Right hindlimb (tissue), 1 donor: ENCODE data around the gene IMPDH1.

Experiments used
- DNase-seq: peaks from one replicate; pipeline ENCODE4 v3.0.0-alpha.2; 2018

IMPDH1 gene

DNA sequence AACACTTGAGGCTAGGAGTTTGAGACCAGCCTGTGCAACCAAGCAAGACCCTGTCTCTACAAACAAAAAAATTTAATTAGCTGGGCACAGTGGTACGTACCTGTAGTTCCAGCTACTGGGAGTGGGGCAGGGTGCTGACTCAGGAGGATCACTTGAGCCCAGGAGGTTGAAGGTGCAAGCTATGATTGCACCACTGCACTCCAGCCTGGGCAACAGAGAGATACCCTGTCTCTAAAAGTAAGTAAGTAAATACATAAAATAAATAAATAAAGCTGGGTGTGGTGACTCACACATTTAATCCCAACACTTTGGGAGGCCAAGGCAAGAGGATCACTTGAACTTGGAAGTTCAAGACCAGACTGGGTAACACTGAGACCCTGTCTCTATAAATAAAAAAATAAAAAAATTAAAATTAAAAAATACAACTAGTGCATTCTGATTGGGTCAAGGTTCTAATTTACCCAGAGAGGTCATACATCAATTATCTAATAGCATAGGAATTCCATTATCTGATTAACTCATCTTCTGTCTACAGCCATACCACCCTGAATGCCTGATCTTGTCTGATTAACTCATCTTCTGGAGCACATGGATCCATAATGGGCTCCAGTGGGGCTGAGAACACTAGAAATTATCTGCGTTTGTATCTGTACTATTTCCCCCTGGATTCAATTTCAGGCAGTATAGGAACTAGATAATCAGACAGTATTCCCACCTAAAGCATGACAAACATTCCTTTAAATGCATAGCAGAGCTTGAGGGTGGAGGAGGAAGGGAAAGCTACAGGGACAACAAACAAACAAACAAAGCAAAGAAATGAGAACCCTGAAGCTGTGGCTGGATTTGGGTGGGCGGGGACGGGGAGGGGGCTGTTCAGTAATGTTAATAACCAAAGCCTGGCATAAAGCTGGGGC lies 24.9 kb upstream of the IMPDH1 start:
- no peak for DNase-seq

DNA sequence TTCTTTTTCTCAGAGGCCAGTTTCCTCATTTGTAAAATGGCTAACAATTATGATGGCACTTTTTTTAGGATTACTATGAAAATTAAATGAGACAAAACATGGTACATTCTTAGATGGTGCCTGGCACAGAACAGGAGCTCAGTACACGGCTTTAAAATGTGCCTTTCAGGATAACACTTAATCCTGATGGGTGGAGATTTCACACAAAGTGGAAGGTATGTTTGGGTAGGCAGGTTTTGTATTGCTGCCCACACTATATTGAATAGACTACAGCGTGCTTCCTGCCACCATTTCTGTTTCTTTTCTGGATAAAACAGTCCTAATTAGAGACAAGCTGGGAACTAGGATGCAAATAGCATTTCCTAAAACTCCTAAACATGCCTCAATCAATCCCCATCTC lies 22.0 kb upstream of the IMPDH1 start:
- no peak for DNase-seq

DNA sequence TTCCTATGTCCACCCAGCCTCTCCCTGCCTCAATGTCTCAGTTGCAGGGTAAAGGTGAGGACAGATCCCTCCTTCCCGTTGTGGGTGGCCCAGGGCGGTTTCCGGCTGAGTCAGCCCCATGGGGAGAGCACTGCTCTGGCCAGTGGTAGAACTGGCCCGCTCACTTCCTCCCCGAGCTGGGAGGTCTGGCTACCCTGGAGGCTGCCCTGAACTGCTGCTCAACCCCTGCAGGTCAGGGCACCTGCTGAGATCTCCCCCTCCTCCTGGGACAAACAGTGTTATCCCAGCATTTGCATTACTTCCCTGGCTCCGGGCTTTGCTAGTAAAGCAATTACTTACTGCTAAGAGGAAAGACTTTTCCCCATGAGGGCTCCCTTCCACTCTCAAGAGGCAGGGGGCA lies 21.4 kb upstream of the IMPDH1 start:
- no peak for DNase-seq

DNA sequence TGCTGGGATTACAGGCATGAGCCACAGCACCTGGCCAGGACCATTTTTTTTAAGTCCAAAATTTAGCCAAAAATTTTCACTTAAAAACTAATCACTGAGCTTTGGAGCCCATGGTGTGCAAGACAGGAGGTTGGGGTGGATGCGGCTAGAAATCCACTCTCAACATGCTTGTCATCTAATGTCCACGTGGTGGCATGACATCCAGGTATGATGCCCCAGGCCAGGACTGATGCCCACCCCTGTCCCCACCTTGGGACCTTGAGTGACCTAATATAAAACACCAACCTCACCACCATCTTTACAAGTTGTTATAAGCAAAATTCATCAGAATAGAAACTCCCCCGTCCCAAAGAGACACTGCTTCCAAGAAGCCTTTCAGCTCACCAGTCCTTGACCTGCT lies 20.4 kb upstream of the IMPDH1 start:
- no peak for DNase-seq

DNA sequence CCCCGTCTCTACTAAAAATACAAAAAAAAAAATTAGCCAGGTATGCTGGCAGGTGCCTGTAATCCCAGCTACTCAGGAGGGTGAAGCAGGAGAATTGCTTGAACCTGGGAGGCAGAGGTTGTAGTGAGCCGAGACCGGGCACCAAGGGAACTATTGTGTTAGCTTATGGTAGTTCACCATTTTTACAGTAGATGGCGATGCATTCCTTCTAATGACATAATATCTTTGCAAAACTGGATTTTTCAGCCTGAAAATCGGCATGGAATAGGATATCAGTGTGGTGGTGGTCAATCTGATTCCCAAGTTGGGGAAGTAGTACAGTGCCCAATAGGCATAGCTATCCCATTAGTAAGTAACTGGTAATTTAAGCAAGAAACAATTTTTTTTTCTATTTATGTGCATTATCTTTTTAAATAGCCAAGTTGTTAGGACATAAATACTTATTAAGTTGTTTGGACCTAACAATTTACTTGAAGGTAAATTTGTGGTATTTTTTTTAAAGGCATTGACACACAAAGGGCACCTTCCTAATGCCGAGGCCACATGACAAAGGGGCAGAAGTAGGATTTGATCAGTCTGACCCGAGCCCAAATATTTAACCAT lies 17.6 kb upstream of the IMPDH1 start:
- DNase-seq: no peak

DNA sequence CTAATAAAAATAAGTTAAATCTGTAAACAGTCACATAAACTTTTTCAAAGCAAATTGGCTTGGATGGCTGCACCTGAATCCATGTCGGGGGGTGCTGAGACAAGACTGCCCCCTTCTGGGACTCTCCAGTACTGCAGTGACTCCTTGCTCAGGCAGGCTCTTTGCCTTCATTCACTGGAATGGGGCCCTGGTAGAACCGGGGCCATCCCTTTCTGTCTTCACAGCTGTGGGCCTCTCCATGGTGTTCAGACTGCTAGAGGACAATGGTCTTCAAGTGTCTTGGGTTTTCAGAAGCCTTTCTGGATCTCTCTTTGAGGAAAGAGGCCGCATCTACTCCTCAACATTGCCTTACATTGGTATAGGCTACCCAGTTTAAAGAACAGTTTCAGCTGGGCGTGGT lies 16.1 kb upstream of the IMPDH1 start:
- DNase-seq: no peak

DNA sequence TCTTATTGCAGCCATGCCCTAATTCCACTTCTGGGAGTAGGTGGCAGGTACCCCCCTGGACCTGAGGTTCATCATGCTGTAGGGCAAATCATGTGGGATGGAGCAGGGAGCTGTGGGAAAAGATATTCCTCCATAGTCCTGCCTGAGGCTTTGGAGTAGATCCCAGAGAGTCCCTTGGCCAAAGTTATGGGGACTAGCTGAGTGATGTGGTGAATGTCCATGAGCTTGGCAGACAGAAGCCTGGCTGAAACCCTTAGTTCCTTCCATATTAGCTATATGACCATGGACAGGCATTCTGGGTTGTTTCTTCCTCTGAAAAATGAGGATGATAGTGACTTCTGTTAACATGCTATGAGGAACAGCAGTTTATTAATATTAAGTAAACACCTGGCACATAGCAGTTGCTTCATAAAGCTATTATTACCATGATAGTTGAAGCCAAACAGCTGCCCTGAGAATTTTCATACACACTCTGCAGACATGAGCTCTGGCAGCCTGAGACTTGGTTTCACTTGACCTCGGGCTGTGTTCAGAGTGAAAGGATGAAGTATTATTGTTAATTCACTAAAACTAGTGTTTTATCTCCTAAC lies 15.0 kb upstream of the IMPDH1 start:
- DNase-seq: no peak

DNA sequence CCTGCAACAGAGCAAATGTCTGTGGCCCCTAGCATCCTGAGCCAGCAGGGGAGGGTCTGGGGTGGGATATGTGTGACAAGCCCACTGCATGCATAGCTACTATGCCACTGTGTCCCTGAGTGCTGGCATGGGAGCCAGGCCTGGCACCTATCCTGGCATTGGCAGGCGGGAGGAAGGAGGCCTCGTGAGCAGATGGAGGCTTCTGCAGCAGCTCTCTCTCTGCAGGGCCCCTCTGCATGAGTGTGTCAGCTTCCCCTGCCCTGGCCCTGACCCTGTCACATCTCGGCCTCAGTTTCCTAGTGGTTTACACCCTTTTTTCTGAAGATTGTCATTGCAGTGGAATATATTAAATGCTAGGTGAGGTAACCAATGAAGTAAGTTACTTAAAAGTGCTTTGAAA lies 13.1 kb upstream of the IMPDH1 start:
- DNase-seq: no peak

DNA sequence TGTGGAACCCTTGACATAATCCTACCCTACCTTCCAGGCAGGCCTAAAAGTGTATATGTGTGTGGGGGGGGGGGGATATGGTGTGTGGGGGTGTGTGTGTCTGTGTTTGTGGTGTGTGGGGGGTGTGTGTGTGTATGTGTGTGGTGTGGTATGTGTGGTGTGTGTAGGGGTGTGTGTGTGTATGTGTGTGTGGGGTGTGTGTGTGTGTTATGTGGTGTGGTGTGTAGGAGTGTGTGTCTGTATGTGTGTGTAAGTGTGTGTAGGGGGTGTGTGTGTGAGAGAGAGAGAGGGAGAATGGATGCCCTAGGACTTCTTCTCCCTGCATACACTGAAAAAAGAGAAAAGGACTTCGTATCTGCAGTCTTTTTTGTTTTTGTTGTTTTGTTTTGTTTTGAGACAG lies 12.3 kb upstream of the IMPDH1 start:
- no peak for DNase-seq

DNA sequence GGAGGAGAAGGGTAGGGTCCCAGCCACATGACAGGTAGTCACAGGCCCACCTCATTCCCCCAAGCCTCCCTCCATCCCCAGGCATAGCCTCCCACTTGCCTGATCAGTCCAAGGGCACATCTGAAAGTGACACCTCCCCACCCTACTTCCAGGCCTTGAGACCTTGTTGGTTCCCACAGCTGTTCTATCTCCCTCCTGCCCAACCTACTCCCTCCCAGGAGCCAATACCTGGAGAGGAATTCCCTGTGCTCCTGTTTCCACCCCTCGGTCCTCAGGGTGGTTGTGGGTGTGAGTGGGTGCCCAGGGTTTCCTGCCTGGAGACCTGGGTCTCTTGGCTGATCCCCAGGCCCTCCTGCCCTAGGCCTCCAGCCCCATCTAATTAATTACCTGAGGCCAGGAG lies 11.6 kb upstream of the IMPDH1 start:
- no peak for DNase-seq

DNA sequence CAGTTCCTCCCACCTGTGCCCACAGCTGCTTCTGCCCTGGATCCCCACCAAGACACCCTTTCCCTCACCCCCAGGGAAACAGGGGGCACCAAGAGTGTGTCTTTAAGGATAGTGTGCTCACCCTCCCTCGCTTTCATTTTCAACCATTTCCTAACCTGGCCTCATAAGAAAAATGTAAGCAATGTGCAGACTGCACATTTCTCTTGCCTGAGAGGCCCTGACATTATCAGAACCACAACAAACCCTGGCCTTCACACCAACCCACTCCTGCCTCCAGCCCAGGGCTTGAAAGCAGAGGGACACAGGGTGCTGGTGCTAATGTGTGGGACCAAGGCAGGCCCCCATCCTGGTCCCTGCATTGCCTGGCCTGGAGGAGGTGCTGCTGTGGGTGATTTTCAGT lies 11.0 kb upstream of the IMPDH1 start:
- no peak for DNase-seq

DNA sequence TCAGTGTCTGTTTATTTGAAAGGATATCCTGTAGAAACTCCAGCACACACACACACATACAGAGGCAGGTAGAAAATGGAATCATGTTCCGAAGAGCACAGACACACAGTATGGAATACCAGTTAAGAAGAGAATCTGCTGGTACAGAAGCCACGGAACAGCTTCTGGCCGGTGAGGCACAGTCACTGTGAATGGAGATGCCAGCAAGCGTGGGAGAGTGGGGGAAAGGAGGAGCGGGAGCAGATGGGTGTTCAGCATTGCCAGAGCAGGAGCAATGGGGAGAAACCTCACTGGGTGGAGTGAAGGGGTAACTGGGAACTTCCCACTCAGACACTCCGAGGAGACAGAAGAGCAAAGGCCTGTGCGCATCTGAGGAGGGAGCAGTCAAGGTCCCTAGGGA lies 9.5 kb upstream of the IMPDH1 start:
- DNase-seq: no peak

DNA sequence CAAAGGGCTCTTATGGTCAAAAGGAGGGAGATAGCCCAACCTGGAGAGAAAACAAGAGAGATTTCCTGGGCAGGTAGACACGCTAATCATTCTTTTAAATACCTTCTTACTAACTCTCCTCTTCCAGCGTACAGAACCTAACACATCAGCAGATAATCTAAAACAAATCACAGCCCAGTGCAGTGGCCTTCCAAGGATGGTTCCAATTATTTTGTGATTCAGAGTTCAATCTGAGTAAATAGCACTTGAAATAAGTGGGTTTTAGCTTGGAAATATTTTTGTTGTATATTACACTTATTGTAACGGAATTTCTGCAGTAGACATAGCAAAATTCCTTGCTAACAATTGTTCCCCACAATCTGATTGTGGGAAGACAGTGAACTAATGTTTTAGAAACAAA lies 7.3 kb upstream of the IMPDH1 start:
- DNase-seq: no peak

DNA sequence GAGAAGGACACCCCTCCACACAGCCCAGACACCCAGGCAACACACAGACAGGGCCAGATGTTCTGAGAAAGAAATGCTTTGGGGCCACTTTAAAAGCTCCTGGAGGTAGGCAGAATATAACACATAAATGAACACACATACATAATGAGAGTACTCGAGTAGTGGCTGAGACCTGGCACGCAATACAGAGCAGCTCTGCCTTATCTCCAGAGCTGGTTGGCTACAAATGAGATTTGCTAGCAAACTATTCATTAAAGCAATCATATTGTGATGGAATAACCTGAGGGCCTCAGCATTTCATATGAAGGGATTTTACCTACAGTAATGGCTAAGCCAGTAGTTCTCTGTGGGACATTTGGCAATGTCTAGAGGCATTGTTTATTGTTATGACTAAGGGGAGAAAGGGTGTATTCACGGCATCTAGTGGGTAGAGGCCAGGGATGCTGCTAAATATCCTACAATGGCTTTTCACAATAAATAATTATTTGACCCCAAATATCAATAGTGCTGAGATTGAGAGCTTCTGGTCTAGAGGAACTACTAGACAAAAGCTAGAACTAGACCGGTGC lies 5.5 kb upstream of the IMPDH1 start:
- no peak for DNase-seq

DNA sequence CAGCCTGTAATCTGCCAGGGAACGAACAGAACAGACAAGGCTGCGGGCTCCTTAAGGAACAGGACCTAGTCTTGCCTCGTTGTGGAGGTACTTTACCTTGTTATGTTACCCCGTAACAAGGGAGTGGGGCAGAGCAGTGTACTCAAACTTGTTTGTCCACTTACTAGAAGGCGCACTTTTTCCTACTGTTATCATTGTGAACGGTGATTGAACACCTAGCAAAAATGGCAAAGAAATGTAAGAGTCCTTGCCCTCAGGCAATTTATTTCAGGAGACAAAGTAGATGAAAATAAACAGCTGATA lies 620 bp upstream of the IMPDH1 start:
- no peak for DNase-seq

DNA sequence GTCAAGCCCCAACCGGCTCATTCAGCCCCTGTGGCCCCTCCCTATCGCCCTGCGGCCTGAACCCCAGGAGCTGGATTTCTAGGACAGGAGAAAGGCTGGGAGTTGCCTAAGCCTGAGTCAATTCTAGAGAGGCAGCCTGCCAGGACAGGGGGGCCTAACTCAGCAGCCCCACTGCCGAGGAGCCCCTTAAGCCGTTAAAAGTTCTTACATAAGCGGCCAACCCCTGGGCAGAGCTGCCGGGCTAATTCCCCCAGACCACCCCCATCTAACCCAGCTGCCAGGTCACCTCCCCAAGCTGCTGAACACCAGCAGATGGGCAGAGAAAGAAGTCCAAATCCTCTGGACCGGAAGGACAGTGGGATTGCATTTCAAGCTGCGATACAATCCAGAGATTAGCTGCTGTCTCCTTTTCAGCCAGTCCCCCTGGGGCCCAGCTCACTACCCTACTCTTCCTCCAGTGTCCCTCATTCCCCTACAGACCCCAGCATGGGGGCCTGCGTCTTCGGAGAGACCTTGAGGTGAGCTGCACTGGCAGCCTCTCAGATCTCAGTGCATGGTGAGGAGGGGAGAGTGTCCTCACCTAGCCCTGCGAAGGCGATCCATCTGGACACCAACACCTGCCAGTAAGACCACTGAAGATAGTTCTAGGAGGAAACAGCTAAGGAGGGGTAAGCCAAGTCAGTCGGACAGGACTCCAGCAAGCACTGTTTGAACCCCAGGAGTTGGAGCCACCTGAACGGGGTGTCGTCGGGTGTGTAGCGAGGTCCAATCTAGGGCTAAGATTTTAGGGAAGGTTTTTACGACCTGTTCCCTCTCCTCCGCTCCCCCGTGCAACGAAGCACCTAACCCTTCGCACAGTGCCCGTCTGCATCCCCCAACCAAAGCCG lies 830 bp downstream of the IMPDH1 start:
- DNase-seq: no peak

DNA sequence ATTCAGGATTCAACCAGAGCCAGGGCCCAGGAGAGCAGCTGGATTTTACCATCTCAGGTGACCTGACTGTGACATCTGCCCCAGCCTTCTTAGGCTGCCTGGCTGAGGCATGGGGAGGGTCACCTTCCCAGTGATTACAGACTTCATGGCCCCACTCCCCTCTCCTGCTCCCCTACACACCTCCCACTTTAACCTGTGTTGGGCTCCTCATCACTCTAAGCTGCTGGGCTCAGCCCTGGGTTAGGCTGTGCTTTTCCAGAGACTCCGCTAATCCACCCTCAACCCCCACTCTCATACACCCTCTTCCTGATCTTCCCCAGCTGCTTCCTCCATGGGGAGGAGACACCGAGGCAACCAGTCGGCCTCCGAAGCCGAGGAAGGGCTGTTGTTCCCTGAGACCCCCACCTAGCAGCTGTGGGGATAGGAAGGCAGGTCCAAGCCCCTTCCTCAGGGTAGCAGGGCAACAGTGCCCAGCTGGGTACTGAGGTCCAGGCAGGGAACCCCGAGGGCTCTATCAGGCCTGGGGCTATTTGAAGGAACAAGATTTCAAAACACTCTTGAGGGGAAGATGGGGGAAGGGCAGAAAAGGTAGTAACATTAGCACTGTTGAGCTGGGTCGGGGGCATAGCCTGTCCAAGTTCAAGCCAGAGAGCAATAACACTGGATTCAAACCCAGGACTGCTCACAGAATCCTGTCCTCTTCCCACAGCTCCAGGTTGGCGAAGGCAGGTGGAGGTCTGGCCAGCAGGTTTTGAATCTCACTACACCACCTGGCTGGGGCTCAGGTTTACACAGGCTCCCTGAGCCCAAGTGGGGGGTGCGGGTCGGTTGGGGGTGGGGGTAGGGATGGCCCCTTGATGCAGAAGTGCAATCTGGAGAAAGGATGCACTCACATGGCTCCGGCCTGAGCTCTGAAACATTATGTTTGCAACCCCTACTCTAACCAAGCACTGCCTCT lies 1.8 kb downstream of the IMPDH1 start:
- DNase-seq: no peak

DNA sequence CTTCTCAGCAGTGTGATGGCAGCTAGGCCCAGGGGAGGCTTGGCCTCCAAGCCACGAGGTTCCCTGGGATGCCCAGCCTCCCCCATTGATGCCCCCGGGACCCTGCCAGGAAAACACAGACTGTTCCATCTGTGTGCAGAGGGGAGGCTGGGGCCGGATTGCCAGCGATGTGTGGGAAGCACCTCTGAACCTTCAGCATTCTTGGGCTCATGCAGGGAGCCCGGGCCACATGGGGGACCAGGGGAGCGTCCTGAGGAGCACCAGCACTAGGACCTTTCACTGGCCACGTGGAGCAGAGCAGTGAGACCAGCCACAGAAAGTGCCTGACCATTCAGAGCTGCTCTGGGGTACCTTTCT lies 2.6 kb downstream of the IMPDH1 start:
- DNase-seq: no peak

DNA sequence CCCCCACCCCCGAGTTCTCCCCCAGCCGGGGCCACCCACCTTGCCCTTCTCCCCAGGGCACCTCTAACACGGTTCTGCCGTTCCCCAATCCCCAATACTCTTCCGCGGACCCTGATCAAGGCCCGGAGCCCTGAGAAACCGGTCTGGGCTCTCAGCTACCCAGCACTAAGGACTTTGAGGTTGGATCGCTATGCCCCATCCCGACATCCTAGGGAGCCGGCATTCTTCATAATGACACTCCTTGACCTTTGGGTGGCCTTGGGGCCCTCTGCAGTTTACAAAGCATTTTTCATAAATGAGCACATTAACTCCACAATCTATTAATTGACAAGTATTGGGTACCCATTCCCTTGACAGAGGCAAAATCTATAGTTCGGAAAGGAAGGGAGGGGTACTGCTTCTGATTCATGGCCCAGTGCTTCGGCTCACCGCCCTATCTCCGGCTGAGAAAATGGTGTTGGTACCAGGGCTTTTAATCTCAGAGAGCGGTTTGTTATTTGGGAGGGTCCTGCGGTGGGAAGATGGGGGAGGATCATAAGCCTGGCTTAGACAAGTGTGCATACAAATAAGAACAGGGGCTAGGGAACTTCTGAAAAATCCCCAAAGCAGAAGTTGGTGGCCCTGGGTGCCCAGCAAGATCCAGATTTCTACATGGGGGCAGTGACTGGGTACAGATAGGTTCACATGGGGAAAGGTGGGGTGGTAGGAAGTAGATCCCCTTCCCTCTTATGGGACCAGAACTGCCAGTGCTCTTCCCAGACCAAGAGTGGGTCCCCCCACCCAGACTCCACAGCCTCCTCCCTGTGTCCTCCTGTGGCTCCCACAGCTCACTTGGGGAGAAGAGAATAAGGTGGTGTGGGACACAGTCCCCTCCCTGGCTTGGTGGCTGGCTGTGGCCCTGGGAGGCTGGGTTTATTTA lies 3.2 kb downstream of the IMPDH1 start:
- DNase-seq: no peak

DNA sequence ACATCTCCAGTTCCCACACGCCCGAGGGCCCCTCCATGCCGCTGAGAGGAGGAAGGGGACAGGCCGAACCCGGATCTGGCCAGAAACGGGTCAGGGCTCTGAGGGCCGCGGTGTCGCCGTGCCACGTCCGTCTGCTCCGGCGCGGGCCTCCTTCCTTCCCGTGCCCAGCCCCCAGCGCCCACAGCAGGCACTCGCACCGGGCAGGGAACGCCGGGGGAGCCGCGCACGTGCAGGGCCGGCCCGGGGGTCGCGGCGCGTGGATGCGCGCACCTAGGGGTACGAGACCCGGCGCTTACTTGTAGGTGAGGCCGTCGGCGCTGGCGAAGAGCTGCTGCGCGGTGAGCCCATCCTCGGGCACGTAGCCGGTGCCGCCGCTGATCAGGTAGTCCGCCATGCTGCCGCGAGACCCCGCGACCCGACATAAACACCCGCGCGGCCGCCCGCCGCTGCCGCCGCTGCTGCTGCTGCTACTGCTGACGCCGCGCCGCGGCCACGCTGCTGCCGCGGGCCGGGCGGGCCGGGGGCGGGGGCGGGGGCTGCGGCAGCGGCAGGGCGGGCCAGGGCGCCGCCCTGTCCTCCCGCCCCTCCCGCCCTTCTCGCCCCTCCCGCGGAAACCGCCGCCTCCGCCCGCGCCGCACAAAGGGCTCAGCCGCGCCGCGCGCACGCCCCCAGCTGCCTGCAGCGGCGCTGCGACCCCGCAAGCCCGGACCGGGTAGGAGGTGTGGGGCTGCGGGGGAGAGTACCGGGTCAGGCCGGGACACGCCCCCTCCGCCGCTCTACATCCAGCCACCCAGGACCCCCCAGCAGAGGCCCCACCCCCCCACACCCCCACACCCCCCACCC lies 4.1 kb downstream of the IMPDH1 start:
- peak; percentile 59 for DNase-seq
